ENCODE data around the gene AATF. TPM values are rescaled to one million over a fixed set of nuclear protein-coding genes. Genes with fewer than 3 reads are reported as not detected.

AATF gene
- total RNA-seq, 1 experiment from 2014 or later: 186 TPM

DNA sequence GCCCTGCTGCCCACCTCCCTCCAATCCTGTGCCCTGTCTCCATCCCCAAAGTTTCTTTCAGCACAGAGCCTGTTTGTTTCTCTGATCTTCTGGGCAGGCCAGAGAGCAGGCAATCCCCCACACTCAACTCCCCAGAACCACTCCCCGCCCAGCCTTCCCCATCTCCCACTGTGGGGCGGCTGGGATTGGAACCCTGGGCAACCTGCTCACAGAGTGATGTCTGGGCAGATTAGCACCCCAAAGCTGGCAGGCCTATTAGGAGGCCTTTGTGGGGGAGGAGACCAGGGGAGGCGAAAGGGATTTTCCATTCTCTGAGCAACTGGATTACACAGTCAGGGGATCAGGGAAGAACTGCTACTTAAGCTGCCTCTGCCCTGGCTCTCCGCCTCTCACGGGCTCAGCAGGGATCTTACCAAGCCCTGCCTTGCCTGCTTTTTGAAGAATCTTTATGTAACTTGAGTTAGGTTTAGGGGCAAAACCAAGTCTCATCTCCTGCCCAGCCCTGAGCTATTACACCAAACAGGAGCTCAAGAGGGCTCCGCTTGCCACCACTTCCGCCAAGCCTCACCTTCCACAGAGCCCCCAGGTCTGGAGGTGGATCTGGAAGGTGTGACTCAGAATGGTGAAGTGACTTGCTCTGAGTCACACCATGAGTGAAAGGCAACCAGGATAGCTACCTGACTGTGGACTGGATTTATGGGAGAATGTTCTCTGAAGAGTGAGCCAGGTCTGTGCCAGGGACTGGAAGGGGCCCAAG lies 27.5 kb upstream of the AATF start:
- Mint-ChIP-seq H3K36me3 (ENCODE audit: insufficient read depth, unreplicated experiment) (peaks cover 23% of the 10 kb centered on the region), H3K4me3 (ENCODE audit: low read depth, unreplicated experiment) (peak overlapping the region; percentile 45), H3K9me3 (ENCODE audit: low read depth, unreplicated experiment) (no peaks in the 10 kb centered on the region), H3K27me3 (ENCODE audit: unreplicated experiment) (no peaks in the 10 kb centered on the region), H3K4me1 (ENCODE audit: low read depth, unreplicated experiment) (peaks cover 78% of the 10 kb centered on the region), H3K27ac (ENCODE audit: unreplicated experiment) (peak overlapping the region; percentile 93)
- TSS peak; percentile 82 for BruUV-seq (replicated peaks)
- TF ChIP-seq, protein P1, sequence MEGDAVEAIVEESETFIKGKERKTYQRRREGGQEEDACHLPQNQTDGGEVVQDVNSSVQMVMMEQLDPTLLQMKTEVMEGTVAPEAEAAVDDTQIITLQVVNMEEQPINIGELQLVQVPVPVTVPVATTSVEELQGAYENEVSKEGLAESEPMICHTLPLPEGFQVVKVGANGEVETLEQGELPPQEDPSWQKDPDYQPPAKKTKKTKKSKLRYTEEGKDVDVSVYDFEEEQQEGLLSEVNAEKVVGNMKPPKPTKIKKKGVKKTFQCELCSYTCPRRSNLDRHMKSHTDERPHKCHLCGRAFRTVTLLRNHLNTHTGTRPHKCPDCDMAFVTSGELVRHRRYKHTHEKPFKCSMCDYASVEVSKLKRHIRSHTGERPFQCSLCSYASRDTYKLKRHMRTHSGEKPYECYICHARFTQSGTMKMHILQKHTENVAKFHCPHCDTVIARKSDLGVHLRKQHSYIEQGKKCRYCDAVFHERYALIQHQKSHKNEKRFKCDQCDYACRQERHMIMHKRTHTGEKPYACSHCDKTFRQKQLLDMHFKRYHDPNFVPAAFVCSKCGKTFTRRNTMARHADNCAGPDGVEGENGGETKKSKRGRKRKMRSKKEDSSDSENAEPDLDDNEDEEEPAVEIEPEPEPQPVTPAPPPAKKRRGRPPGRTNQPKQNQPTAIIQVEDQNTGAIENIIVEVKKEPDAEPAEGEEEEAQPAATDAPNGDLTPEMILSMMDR (IDR thresholded peaks at IDR 0.05; ENCODE audit: unreplicated experiment): no peak
- DNase-seq: peak; percentile 96
- intact Hi-C loops (cut with micrococcal nuclease; ENCODE audit: unreplicated experiment): loop anchor here (2.0 to 5.0 kb wide), 2 partner anchors 28 to 69 kb away; partner anchors contain the start of gene AATF
- CTCF ChIA-PET: interaction anchor here (0.6 to 1.6 kb wide), 21 partner anchors 9 to 320 kb away, joined by 3 to 15 read pairs (median 4); partner anchors contain the start of genes AATF and MRM1

- intact Hi-C loops (cut with micrococcal nuclease; ENCODE audit: unreplicated experiment): loop anchor here (5.0 kb wide), 1 partner anchor 70 kb away; no protein-coding TSS in a partner anchor
- Mint-ChIP-seq H3K27me3 (ENCODE audit: unreplicated experiment) (no peaks in the 10 kb centered on the region), H3K9me3 (ENCODE audit: low read depth, unreplicated experiment) (no peaks in the 10 kb centered on the region), H3K4me1 (ENCODE audit: low read depth, unreplicated experiment) (peaks cover 78% of the 10 kb centered on the region), H3K36me3 (ENCODE audit: insufficient read depth, unreplicated experiment) (peaks cover 23% of the 10 kb centered on the region), H3K4me3 (ENCODE audit: low read depth, unreplicated experiment) (no peak overlapping the region), H3K27ac (ENCODE audit: unreplicated experiment) (peak overlapping the region; percentile 93)
- CTCF ChIA-PET: interaction anchor here (1.0 to 1.6 kb wide), 7 partner anchors 8 to 321 kb away, joined by 3 to 15 read pairs (median 5); partner anchors contain the start of genes AATF and MRM1
- BruUV-seq (replicated peaks): no TSS peak
- TF ChIP-seq, protein P1 (IDR thresholded peaks at IDR 0.05; ENCODE audit: unreplicated experiment): no peak
- DNase-seq: no peak
Observed at GRCh38 chr17:36922175-36922574, 26.6 kb upstream of the AATF start.

- H3K4me1 Mint-ChIP-seq (ENCODE audit: low read depth, unreplicated experiment): peaks cover 80% of the 10 kb centered on the region
- CTCF ChIA-PET: interaction anchor here (0.6 to 2.2 kb wide), 15 partner anchors 9 to 328 kb away, joined by 3 to 14 read pairs (median 4); partner anchors contain the start of genes AATF and MRM1
- TF ChIP-seq, protein P1 (IDR thresholded peaks at IDR 0.05; ENCODE audit: unreplicated experiment): no peak
- peak; percentile 85 for DNase-seq
- H3K9me3 Mint-ChIP-seq (ENCODE audit: low read depth, unreplicated experiment): no peaks in the 10 kb centered on the region
- intact Hi-C loops (cut with micrococcal nuclease; ENCODE audit: unreplicated experiment): loop anchor here (5.0 kb wide), 1 partner anchor 72 kb away; no protein-coding TSS in a partner anchor
- peaks cover 23% of the 10 kb centered on the region for H3K36me3 Mint-ChIP-seq (ENCODE audit: insufficient read depth, unreplicated experiment)
- H3K27me3 Mint-ChIP-seq (ENCODE audit: unreplicated experiment): no peaks in the 10 kb centered on the region
- H3K27ac Mint-ChIP-seq (ENCODE audit: unreplicated experiment): peak overlapping the region; percentile 93
- BruUV-seq (replicated peaks): no TSS peak
- H3K4me3 Mint-ChIP-seq (ENCODE audit: low read depth, unreplicated experiment): peak overlapping the region; percentile 6
Observed at GRCh38 chr17:36923814-36924221, 24.9 kb upstream of the AATF start.

- H3K27me3 Mint-ChIP-seq (ENCODE audit: unreplicated experiment): peaks cover 18% of the 10 kb centered on the region
- intact Hi-C loops (cut with micrococcal nuclease; ENCODE audit: unreplicated experiment): no loop called here
- no peak for DNase-seq
- peaks cover 58% of the 10 kb centered on the region for H3K4me1 Mint-ChIP-seq (ENCODE audit: low read depth, unreplicated experiment)
- no peak overlapping the region for H3K4me3 Mint-ChIP-seq (ENCODE audit: low read depth, unreplicated experiment)
- no peak overlapping the region for H3K27ac Mint-ChIP-seq (ENCODE audit: unreplicated experiment)
- CTCF ChIA-PET: interaction anchor here (0.6 kb wide), 1 partner anchor 9 kb away, joined by 6 read pairs; no protein-coding TSS in a partner anchor
- no TSS peak for BruUV-seq (replicated peaks)
- H3K9me3 Mint-ChIP-seq (ENCODE audit: low read depth, unreplicated experiment): no peaks in the 10 kb centered on the region
- H3K36me3 Mint-ChIP-seq (ENCODE audit: insufficient read depth, unreplicated experiment): peaks cover 14% of the 10 kb centered on the region
- TF ChIP-seq, protein P1 (IDR thresholded peaks at IDR 0.05; ENCODE audit: unreplicated experiment): no peak
Observed at GRCh38 chr17:36926226-36926625, 22.5 kb upstream of the AATF start.

Measured in Calu3 (cell line).